ENCODE measurements around the gene DTX1. TPM values are rescaled to one million over a fixed set of nuclear protein-coding genes. Genes with fewer than 3 reads are reported as not detected.

Gene DTX1
- total RNA-seq, 4 donors from 2014 or later = 2.4 to 8.6 (median 3.1) TPM

DNA sequence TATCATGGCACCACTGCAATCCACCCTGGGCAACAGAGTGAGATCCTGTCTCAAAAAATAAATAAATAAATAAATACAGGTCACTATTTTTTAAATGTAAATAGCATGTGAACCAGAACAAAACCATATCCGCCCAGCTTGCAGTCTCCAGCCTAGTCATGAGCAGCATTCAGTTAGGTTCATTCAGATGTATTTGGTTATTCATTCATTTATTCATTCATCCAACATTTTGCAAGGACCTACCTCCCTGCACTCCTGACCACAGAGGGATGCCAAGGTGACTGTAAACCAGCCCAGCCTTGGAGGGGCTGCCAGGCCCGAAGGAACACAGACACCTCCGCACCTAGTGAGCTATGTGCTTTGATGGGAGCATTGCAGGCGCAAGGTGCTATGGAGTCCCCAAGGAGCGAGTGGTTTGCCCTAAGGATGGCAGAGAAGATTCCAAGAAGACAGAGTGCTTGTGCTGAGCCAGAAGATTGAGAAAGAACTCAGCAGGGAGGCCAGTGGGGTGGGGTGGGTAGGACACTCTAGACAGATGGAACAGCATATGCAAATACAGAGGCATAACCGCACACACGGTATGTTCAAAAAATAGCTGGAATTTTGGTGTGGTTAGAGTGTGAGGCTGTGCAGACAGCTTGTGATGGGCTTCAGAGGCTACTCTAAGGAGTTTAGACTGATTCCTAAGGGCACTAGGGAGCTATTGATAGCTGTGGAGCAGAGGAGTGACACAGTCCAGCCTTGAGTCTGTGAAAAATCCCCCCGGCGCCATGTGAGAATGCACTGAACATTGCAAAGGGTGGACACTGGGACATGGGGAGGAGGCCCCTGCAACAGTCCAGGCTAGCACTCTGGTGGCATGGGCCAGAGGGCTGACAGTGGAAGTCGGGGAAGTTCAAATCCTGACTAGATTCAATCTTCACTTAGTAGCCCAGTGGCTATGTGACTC is 11.7 kb downstream of the DTX1 start:
- H3K9me3 ChIP-seq = no peaks in the 10 kb centered on the region
- intact Hi-C loops (cut with DNase I; ENCODE audit: low total_unique reads) = no loop called here
- TF ChIP-seq, protein P1, sequence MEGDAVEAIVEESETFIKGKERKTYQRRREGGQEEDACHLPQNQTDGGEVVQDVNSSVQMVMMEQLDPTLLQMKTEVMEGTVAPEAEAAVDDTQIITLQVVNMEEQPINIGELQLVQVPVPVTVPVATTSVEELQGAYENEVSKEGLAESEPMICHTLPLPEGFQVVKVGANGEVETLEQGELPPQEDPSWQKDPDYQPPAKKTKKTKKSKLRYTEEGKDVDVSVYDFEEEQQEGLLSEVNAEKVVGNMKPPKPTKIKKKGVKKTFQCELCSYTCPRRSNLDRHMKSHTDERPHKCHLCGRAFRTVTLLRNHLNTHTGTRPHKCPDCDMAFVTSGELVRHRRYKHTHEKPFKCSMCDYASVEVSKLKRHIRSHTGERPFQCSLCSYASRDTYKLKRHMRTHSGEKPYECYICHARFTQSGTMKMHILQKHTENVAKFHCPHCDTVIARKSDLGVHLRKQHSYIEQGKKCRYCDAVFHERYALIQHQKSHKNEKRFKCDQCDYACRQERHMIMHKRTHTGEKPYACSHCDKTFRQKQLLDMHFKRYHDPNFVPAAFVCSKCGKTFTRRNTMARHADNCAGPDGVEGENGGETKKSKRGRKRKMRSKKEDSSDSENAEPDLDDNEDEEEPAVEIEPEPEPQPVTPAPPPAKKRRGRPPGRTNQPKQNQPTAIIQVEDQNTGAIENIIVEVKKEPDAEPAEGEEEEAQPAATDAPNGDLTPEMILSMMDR (IDR thresholded peaks at IDR 0.05) = no peak
- no peak for TF ChIP-seq POLR2A (IDR thresholded peaks at IDR 0.05)
- no peaks in the 10 kb centered on the region for H3K36me3 ChIP-seq
- no peak overlapping the region for H3K27ac ChIP-seq
- no peaks in the 10 kb centered on the region for H3K27me3 ChIP-seq
- no peak overlapping the region for H3K4me3 ChIP-seq
- no peaks in the 10 kb centered on the region for H3K4me1 ChIP-seq
- DNase-seq = no peak

DNA sequence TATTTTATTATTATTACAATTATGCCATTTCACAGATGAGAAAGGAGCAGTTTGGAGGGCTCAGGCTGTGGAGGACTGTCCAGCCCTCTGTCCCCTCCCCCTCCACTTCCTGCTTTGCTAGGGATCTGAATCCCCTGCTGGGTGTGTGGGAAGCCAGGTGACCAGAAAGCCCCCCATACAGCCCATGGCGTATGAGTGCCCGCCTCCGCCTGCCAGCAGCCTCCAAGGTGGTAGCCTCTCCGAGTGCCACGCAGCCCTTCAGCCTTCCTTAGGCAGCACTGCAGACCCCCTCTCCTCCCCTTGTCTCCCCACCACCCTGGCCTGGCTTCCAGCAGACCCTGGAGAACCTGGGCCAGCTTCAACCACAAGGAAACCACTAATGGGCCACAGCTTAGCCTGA is 12.6 kb downstream of the DTX1 start:
- H3K4me3 ChIP-seq = no peak overlapping the region
- no peaks in the 10 kb centered on the region for H3K27me3 ChIP-seq
- no peak overlapping the region for H3K27ac ChIP-seq
- H3K36me3 ChIP-seq = no peaks in the 10 kb centered on the region
- no peak for DNase-seq
- intact Hi-C loops (cut with DNase I; ENCODE audit: low total_unique reads) = no loop called here
- TF ChIP-seq, protein P1 (IDR thresholded peaks at IDR 0.05) = no peak
- no peak for TF ChIP-seq POLR2A (IDR thresholded peaks at IDR 0.05)
- no peaks in the 10 kb centered on the region for H3K4me1 ChIP-seq
- H3K9me3 ChIP-seq = no peaks in the 10 kb centered on the region

DNA sequence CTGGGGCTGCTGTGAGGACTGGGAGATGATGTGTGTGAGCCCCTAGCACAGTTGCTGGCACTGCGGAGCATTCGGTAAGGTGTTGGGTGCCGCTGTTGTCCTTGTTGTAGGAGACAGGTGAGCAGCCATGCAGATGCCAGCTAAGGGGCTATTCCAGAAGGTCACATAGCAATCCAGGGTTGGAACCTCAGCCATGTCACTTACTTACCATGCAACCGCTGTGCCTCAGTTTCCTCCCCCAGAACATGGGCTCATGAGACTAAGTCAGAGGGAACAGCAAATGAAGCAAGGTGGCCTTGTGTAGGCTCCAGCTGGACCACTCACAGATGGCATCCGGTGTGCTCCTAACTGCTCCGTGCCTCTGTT is 13.2 kb downstream of the DTX1 start:
- Histone ChIP-seq H3K27me3 (no peaks in the 10 kb centered on the region), H3K9me3 (no peaks in the 10 kb centered on the region), H3K4me3 (no peak overlapping the region), H3K36me3 (no peaks in the 10 kb centered on the region), H3K4me1 (no peaks in the 10 kb centered on the region), H3K27ac (no peak overlapping the region)
- no peak for DNase-seq
- no peak for TF ChIP-seq POLR2A (IDR thresholded peaks at IDR 0.05)
- TF ChIP-seq, protein P1 (IDR thresholded peaks at IDR 0.05) = no peak
- intact Hi-C loops (cut with DNase I; ENCODE audit: low total_unique reads) = no loop called here

DNA sequence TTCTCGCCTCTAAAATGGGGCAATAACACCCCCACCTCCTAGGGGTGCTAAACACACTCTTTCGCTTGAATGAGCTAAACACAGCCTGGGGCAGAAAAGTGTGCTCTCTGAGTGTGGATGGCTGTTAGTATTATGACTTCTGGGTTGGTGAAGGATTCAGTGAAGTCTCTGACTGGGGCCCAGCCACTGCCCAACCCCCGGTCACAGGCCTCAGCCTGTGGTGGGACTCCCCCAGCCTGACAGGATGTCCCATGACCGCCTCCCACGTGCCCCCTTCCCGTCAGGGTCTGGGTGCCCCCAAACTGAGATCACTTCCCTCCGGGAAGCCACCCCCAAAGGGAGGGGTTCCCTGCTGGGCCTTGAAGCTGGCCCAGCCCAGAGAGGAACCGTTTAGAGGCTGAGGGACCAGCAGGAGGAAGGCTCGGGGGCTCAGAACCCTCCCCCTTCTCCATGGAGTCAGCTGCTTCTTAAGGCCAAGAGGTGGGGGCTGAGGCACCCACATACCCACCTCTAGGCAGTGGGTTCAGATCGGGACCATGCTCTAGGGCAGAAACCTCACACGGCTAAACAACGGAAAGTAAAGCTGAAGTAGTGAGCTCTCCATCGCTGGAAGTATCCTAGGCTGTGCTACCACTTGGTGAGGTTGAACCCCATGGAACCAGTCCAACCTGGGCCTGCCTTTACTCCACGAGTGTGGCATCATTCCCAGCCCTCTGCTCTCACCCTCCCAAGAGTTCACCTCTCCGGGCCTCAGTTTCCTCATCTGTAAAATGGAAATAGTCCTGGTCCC is 13.8 kb downstream of the DTX1 start:
- H3K4me3 ChIP-seq = no peak overlapping the region
- H3K27ac ChIP-seq = no peak overlapping the region
- H3K27me3 ChIP-seq = no peaks in the 10 kb centered on the region
- no peaks in the 10 kb centered on the region for H3K9me3 ChIP-seq
- TF ChIP-seq POLR2A (IDR thresholded peaks at IDR 0.05) = no peak
- intact Hi-C loops (cut with DNase I; ENCODE audit: low total_unique reads) = no loop called here
- no peaks in the 10 kb centered on the region for H3K4me1 ChIP-seq
- H3K36me3 ChIP-seq = no peaks in the 10 kb centered on the region
- peak in 1 of 2 donors; percentile 28 for DNase-seq

DNA sequence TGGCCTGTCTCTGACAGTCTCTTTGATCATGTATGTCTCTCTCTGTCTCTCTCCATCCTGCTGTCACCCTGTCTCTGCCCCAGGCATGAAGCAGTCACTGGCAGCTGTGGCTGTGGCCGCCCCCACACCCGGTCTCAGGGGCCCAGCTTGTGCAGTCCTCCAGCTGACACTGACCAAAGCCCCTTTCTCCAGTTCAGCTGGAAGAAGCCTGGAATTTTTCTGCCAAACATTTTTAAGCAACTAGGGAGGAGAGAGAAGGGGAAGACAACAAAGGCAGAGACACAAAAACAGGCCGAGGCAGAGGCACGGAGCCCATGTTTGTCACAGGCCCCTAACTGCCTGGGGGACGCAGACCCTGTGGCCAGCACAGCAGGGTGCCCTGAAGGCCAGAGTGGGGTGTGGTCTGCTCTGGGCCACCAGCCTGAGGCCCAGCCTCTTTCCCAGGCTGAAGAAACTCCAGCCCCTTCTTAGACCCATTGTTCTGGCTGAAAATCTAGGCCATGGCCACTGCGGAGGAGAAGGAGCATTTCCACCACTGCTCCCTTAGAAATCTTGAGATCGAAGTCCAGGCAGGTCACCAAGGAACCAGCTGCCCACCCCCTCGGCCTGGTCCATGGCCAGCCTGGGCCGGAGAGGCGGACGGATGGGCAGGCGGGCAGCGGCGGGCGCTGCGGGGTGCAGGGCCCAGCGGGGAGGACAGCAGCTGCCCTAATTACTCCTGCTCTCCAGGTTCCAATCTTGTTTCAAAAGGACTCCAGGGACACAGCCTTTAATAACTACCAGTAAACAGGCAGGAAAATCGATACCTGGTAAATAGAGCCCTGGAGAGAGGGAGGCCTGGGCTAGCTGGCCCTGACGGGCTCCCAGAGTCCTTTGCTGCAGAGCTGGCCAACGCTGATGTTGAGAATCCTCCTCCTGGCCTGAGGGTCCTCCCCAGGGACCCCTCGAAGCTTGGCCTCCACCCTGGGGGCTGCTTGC is 14.9 kb downstream of the DTX1 start:
- intact Hi-C loops (cut with DNase I; ENCODE audit: low total_unique reads) = no loop called here
- Histone ChIP-seq H3K4me1 (no peaks in the 10 kb centered on the region), H3K9me3 (no peaks in the 10 kb centered on the region), H3K27ac (peak overlapping the region in 1 of 2 donors; percentile 64), H3K4me3 (no peak overlapping the region), H3K36me3 (no peaks in the 10 kb centered on the region), H3K27me3 (no peaks in the 10 kb centered on the region)
- TF ChIP-seq, protein P1 (IDR thresholded peaks at IDR 0.05) = no peak
- TF ChIP-seq POLR2A (IDR thresholded peaks at IDR 0.05) = no peak
- no peak for DNase-seq

All from uterus (tissue), 4 donors.